ENCODE results near the gene ADCY9.
A peak's percentile ranks its signal among the peaks of the same experiment; 100 is the strongest.
"Not testable (repeated sequence)": the region's sequence is repeated elsewhere in the genome, so short reads cannot be mapped to it uniquely, and the experiment has no call there.

Gene ADCY9

DNA sequence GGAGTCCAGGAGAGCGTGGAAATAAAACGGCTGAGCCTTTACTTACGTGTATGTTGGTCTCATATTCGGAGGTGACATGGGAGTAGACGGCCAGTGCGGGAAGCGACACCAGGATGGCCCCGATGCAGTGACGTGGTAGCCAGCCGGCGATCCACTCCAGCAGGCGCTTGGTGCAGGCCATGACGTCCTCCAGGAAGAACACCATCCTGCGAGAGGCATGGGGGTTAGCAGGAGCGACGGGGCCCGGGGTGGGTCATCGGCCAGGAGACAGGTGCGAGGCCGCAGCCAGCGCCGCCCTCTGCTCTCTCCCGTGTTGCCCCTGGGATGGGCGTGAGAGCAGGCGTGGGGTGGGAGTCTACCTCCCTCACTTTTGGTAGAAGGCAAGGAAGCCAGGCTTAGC, 137.2 kb downstream of the ADCY9 start:
- H3K9me3 Mint-ChIP-seq = no peaks in the 10 kb centered on the region
- H3K27ac Mint-ChIP-seq = no peak overlapping the region
- ATAC-seq (replicated peaks) = no peak
- H3K27me3 Mint-ChIP-seq = peaks cover 8% of the 10 kb centered on the region in 2 donors
- H3K4me1 Mint-ChIP-seq = peaks cover 7 to 9% of the 10 kb centered on the region in 2 donors
- DNase-seq = no peak
- H3K4me3 Mint-ChIP-seq = no peak overlapping the region
- H3K36me3 Mint-ChIP-seq = peaks cover 4 to 11% of the 10 kb centered on the region in 2 donors

DNA sequence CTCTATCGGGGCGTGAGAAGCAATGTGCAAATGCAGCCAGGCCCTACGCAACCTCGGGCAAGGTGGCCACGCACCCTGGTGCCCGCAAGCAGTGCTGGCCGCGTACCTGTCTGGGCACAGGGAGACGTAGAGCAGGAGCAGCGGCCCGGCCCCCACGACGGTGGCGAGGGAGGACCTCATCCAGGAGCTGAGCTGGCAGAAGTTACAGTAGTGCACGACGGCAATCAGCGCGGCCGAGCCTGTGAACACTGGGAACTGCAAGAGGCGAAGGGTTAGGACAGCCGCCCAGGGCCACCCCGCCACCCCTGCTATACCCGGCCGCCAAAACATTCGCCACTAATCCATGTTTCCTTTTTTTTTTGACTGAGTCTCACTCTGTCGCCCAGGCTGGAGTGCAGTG, 138.9 kb downstream of the ADCY9 start:
- no peak for ATAC-seq (replicated peaks)
- H3K27ac Mint-ChIP-seq = no peak overlapping the region

DNA sequence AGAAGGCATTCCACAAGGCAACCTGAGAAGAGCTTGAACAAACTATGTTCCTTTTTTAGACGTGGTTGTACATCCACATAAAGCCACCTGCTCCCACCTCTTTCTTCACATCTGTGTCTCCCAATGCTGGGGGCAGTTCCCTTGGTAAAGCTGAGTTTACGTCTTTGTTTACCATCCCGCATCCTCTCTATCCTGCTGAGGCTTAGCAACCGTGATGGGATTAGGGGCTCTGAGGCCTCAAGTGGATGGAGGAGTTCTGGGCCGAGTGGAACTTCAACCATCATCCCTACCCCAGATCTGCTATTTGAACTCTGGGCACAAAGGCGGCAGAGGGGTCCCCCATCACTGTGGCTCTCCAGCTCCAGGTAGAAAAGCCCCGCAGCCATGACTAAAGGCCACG, 141.5 kb downstream of the ADCY9 start:
- ATAC-seq (replicated peaks) = no peak
- peaks cover 0 to 2% of the 10 kb centered on the region in 2 donors for H3K4me1 Mint-ChIP-seq
- H3K27me3 Mint-ChIP-seq = no peaks in the 10 kb centered on the region
- no peak for DNase-seq
- no peak overlapping the region for H3K4me3 Mint-ChIP-seq
- H3K36me3 Mint-ChIP-seq = peaks cover 0 to 6% of the 10 kb centered on the region in 2 donors
- H3K9me3 Mint-ChIP-seq = no peaks in the 10 kb centered on the region
- H3K27ac Mint-ChIP-seq = no peak overlapping the region

More for the DNA sequence above, 138.9 kb downstream of the ADCY9 start:
- no peak for DNase-seq
- H3K4me1 Mint-ChIP-seq = no peaks in the 10 kb centered on the region
- no peaks in the 10 kb centered on the region for H3K27me3 Mint-ChIP-seq
- H3K36me3 Mint-ChIP-seq = peaks cover 0 to 6% of the 10 kb centered on the region in 2 donors
- no peaks in the 10 kb centered on the region for H3K9me3 Mint-ChIP-seq
- H3K4me3 Mint-ChIP-seq = no peak overlapping the region

DNA sequence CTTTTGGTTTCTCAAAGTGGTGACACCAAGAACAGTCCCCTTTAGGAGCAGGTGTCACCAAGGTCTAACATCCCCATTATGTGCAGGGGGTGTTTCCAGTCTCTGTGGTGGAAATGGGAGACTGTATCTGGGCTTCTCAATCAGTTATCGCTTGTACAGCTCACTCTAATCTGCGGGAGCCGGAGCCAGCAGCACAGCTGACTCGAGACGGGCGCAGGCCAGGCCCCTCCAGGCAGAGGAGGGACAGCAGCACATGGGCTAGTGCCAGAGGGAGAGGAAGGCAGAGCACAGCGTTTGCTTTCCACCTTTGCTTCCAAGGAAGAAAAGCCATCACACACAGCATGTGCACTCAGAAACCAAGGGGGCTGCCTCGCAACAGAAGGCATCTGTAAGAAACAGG, 144.5 kb downstream of the ADCY9 start:
- Mint-ChIP-seq H3K4me3 (no peak overlapping the region), H3K4me1 (peaks cover 2 to 7% of the 10 kb centered on the region in 2 donors), H3K27me3 (no peaks in the 10 kb centered on the region), H3K36me3 (peaks cover under 1 to 1% of the 10 kb centered on the region in 2 donors), H3K27ac (no peak overlapping the region), H3K9me3 (no peaks in the 10 kb centered on the region)
- peak in 1 of 2 donors; percentile 20 for ATAC-seq (replicated peaks)
- DNase-seq = no peak

DNA sequence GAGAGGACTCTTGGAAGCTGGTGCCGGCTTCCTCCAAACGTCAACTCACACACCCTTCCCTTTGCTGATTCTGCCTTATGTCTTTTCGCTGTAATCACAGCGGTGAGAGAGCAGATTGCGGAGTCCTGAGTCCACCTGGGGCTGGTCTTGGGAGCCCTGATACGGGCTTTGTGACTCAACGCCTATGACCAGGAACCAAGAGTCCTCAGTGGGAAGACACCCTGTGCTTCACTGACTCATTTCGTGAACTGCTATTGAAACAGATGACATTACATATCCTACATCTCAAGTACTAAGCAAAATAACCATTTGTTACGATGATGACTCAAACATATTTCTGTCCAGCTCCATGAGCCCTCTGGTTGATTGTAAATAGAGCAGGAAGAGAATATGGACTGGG, 145.0 kb downstream of the ADCY9 start:
- no peaks in the 10 kb centered on the region for H3K27me3 Mint-ChIP-seq
- H3K36me3 Mint-ChIP-seq = peaks cover 5 to 6% of the 10 kb centered on the region in 2 donors
- no peaks in the 10 kb centered on the region for H3K9me3 Mint-ChIP-seq
- no peak overlapping the region for H3K4me3 Mint-ChIP-seq
- no peak overlapping the region for H3K27ac Mint-ChIP-seq
- H3K4me1 Mint-ChIP-seq = peaks cover 2 to 7% of the 10 kb centered on the region in 2 donors
- DNase-seq (no peak), ATAC-seq (replicated peaks) (peak; percentile 65 to 92)

DNA sequence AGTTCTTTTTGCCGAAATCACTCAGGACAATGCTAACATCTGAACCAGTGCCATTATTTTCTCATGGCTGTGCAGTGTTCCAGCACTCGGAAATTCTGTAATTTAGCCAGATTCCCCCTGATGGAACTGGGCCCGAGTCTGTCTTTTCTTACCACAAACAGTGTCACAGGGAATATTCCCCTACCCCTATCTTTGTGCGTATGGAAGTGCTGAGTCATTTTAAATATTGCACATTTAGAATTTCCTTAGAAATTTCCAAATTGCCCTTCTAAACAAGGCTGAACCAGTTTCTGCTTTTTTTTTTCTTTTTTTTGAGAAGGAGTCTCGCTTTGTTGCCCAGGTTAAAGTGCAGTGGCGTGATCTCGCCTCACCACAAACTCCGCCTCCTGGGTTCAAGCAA, 147.7 kb downstream of the ADCY9 start:
- peaks cover 9 to 18% of the 10 kb centered on the region in 2 donors for H3K36me3 Mint-ChIP-seq
- peaks cover 2 to 8% of the 10 kb centered on the region in 2 donors for H3K4me1 Mint-ChIP-seq
- no peak for DNase-seq
- peaks cover 0 to 1% of the 10 kb centered on the region in 2 donors for H3K9me3 Mint-ChIP-seq
- no peak overlapping the region for H3K4me3 Mint-ChIP-seq
- ATAC-seq (replicated peaks) = no peak
- no peak overlapping the region for H3K27ac Mint-ChIP-seq
- H3K27me3 Mint-ChIP-seq = no peaks in the 10 kb centered on the region

DNA sequence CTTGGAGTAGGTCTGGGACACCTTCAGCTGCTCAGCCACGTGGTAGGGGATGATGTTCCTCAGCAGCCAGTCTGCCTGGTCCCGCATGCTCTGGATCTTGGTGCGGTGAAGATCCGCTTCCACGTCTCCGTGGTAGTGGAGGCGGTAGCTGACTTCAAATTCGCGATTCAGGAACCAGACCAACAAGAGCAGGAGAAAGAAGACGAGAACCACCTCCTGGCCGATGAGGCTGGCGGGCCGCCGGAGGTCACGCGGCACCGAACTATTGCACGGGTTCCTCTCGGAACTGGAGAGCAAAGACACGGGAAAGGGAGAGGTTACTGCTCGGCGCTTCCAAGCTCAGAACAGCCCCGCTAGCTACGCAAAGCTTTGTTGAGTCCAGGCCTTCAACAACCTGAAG, 149.6 kb downstream of the ADCY9 start:
- Mint-ChIP-seq H3K4me1 (peaks cover 6 to 18% of the 10 kb centered on the region in 2 donors), H3K9me3 (peaks cover 0 to 3% of the 10 kb centered on the region in 2 donors), H3K27me3 (peaks cover 5% of the 10 kb centered on the region in 2 donors), H3K27ac (no peak overlapping the region), H3K36me3 (peaks cover 9 to 18% of the 10 kb centered on the region in 2 donors), H3K4me3 (no peak overlapping the region)
- no peak for DNase-seq
- no peak for ATAC-seq (replicated peaks)

DNA sequence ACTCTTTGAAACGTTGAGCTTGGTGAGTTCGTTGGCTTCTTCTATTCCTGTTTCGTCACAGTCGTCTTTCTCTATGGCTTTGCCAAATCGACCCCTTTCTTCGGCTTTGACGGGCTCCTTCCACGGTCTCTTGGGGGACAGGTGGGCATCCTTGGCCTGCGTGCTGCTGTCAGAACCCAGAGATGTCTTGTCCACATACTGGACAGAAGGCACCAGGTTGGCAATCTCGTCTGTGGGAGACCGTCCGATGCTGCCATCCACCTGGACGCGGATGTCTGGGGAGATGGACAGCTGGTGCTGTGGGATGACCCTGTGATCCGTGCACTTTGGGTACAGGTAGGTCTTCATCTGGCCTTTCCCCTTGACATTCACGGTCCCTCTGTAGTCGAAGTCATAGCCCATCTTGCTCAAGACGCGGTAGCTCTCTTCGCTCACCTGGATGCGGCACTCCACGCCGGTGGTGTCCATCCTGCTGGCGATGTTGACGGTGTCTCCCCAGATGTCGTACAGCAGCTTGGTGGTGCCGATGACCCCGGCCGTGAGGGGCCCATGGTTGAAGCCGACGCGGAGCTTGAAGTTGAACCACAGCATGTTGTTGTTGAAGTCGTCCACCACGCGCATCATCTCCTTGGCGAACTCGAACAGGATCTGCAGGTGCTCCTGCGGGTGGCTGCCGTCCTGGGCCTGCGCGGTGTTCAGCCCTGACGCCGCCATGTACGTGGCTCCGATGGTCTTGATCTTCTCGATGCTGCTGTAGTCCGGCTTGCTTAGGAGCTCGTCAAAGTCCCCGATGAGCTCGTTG, 150.3 kb downstream of the ADCY9 start:
- peaks cover 0 to 3% of the 10 kb centered on the region in 2 donors for H3K9me3 Mint-ChIP-seq
- ATAC-seq (replicated peaks) (no peak), DNase-seq (no peak)
- H3K27me3 Mint-ChIP-seq = peaks cover 5% of the 10 kb centered on the region in 2 donors
- H3K27ac Mint-ChIP-seq = no peak overlapping the region
- peaks cover 9 to 18% of the 10 kb centered on the region in 2 donors for H3K36me3 Mint-ChIP-seq
- no peak overlapping the region for H3K4me3 Mint-ChIP-seq
- peaks cover 4 to 18% of the 10 kb centered on the region in 2 donors for H3K4me1 Mint-ChIP-seq

DNA sequence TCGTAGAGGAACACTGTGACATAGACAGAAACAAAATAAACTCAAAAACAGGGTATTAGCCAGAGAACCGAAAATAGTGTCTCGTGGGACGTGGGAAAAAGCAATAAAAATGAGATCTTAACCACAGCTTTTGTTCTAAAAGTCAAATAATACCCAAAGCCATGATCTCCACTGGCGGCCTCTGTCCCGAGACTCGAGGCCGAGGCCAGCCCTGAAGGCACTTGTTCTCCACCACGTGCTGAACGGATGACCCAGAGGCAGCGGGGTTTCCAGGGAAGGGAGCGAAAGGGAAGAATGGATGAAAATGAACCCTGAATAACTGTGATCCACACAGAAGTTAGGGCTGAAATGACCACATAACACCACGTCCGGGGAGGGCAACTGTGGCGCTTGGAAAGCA, 150.9 kb downstream of the ADCY9 start:
- Mint-ChIP-seq H3K36me3 (peaks cover 9 to 18% of the 10 kb centered on the region in 2 donors), H3K27me3 (peaks cover 5% of the 10 kb centered on the region in 2 donors), H3K4me1 (peaks cover 4 to 18% of the 10 kb centered on the region in 2 donors), H3K9me3 (peaks cover 0 to 3% of the 10 kb centered on the region in 2 donors), H3K27ac (no peak overlapping the region), H3K4me3 (no peak overlapping the region)
- ATAC-seq (replicated peaks) (no peak), DNase-seq (no peak)

DNA sequence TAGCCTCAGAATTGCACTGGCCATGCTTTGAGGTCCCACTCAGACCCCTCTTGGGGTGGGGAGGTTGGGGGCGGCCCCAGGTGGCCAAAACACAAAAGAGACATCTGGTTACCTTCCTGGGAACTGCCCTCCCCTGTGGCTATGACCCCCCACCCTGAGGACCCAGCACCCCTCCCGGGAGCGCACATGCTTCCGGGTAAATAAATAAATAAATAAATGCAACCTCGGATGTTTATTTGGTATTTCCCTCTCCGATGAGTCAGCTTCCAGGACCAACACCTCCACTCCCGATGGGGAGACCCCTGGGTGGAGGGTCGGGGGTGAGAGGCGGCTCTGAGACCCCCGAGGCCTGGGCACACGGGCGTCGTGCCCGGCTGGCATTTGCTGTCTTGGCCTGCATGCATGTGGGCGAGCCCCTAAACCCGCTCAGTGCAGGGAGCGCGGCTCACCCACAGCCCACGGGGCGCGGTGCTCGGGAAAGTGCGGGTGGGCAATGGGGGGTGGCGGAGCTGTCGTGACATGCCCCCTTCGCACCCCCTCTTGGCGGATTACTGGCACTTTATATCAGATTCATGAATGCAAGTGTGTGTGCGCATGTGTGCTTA, 151.5 kb downstream of the ADCY9 start:
- ATAC-seq (replicated peaks) (no peak), DNase-seq (no peak)
- Mint-ChIP-seq H3K36me3 (peaks cover 9 to 18% of the 10 kb centered on the region in 2 donors), H3K27me3 (peaks cover 5% of the 10 kb centered on the region in 2 donors), H3K27ac (no peak overlapping the region), H3K4me3 (no peak overlapping the region), H3K4me1 (peaks cover 4 to 18% of the 10 kb centered on the region in 2 donors), H3K9me3 (peaks cover 0 to 3% of the 10 kb centered on the region in 2 donors)

DNA sequence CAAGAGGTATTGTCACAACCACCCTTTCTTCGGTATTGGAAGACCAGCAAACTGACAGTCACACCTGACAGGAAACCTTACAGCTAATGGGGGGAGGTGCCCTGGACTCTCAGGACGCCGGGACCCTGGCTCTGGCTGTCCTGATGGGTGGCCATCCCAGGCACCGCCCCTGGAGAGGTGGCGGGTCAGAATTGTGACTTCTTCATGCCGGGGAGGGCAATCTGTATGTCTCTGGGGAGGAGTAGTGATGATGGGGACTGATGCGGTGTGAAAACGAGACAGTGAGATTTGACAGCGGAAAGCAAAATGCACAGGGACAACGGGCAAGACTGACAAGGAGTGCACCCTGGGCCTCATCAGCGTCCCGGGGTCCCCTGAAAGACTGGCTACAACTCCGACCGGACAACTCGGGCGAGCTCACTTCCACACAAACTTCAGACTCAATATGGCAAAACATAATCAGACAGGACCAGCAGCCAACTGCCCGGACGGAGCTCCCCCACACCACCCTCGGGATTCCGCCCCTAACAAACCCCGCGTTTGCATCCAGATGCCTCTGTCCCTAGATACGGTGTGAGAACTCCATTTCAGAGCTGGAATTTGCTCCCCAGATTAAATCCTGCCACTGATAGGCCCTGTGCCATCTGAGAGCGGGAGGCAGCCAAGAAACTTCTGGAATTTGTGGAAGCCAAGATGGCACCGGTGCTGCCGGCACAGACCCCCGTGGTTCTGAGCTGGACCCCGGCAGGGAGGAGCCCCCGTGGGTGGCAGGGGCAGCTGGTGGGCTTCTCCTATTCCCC, 152.2 kb downstream of the ADCY9 start:
- Mint-ChIP-seq H3K9me3 (peaks cover 0 to 3% of the 10 kb centered on the region in 2 donors), H3K27me3 (peaks cover 5 to 6% of the 10 kb centered on the region in 2 donors), H3K4me1 (peaks cover 4 to 17% of the 10 kb centered on the region in 2 donors), H3K27ac (no peak overlapping the region), H3K4me3 (no peak overlapping the region), H3K36me3 (peaks cover 9 to 18% of the 10 kb centered on the region in 2 donors)
- no peak for ATAC-seq (replicated peaks)
- no peak for DNase-seq

DNA sequence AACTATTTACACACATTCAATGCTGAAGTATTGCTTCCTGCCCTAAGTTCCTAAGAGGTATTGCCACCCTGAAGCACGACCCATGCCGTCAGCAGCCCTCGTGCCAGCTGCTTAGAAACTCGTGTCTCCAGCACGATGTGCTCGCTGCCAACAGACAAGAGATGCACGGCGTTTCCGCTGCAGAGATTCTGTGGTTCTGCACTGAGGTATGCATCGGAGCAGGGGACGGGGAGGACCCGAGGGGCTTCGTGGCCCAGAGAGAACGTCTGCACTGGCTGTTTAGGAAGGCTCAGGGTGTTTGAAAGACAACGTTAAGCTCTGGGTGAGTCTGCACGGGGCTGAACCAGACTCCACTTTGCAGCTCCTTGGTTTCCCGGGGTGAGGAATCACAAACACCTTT, 153.0 kb downstream of the ADCY9 start:
- Mint-ChIP-seq H3K36me3 (peaks cover 9 to 18% of the 10 kb centered on the region in 2 donors), H3K4me3 (no peak overlapping the region), H3K27ac (no peak overlapping the region), H3K9me3 (peaks cover 0 to 3% of the 10 kb centered on the region in 2 donors), H3K27me3 (peaks cover 5 to 10% of the 10 kb centered on the region in 2 donors), H3K4me1 (peaks cover 4 to 11% of the 10 kb centered on the region in 2 donors)
- ATAC-seq (replicated peaks) (no peak), DNase-seq (no peak)

DNA sequence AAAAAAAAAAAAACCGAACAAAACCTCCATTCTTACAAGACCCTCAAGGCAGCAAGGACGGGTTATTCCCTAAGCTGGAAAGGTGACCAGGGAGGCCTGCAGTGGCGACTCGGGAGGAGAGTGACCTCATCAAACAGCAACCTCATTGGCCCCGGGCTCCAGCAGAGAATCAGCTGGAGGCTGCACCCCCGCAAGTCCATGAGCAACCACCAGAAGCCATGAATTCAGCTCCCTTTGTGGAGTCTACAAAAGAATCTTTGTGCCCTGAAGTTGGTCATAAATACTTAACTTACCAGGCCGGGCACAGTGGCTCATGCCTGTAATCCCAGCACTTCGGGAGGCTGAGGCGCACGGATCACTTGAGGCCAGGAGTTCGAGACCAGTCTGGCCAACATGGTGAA, 154.8 kb downstream of the ADCY9 start:
- Mint-ChIP-seq H3K9me3 (peaks cover 0 to 3% of the 10 kb centered on the region in 2 donors), H3K4me1 (peaks cover 4 to 11% of the 10 kb centered on the region in 2 donors), H3K27ac (no peak overlapping the region), H3K4me3 (no peak overlapping the region), H3K36me3 (peaks cover 6 to 14% of the 10 kb centered on the region in 2 donors), H3K27me3 (peaks cover 17 to 22% of the 10 kb centered on the region in 2 donors)
- no peak for DNase-seq
- no peak for ATAC-seq (replicated peaks)

DNA sequence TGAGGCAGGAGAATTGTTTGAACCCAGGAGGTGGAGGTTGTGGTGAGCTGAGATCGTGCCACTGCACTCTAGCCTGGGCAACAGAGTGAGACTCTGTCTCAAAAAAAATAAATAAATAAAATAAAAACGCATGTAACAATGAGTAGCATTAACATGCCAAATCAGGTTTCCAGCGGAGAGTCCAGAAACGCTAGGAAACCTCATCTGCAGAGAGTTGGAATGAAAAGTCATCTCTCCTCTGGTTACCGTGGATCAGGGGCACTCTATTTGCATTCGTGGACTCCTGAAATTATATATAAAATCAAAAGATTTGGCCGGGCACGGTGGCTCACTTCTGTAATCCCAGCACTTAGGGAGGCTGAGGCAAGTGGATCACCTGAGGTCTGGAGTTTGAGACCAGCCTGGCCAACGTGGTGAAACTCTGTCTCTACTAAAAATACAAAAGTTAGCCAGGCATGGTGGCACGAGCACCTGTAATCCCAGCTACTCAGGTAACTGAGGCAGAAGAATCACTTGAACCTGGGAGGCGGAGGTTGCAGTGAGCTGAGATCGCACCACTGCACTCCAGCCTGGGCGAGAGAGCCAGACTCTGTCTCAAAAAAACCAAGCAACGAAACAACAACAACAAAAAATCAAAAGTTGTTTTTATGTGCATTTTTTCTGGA, 156.2 kb downstream of the ADCY9 start:
- not testable (repeated sequence) for DNase-seq; H3K4me3 Mint-ChIP-seq; ATAC-seq (replicated peaks); H3K36me3 Mint-ChIP-seq; H3K9me3 Mint-ChIP-seq; H3K27ac Mint-ChIP-seq
- Mint-ChIP-seq H3K27me3 (peaks cover 17 to 22% of the 10 kb centered on the region in 2 donors), H3K4me1 (peaks cover 4 to 11% of the 10 kb centered on the region in 2 donors)
